COLO668 (cell line): ENCODE results near the gene TBC1D12.
"Not testable (repeated sequence)": the region's sequence is repeated elsewhere in the genome, so short reads cannot be mapped to it uniquely, and the experiment has no call there.

Source experiments
- DNase-seq: peaks from one replicate; lab custom pipeline; 2025; ENCODE audit not compliant: unreplicated experiment; lab: John Stamatoyannopoulos, UW

The TBC1D12 gene

GRCh38 chr10:94402204-94402842, at the start of gene TBC1D12:
TSS of gene TBC1D12 (plus strand) at chr10:94402541. CDS start at chr10:94402614, 73 bp downstream.
- DNase-seq = peak; percentile 87

DNA sequence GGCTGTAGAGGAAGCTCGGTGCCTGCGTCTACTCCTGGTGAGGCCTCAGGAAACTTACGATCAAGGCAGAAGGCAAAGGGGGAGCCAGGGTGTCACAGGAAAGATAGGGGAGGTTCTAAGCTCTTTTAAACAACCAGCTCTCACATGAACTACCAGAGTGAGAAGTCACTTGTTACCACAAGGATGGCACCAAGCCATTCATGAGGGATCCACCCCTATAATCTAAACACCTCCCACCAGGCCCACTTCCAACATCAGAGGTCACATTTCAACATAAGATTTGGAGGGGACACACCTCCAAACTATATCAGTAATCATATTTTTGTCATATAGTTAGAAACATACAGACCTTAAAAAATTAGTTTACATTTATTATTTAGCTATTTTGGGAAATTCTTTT, 49.0 kb upstream of the TBC1D12 start:
- no peak for DNase-seq

DNA sequence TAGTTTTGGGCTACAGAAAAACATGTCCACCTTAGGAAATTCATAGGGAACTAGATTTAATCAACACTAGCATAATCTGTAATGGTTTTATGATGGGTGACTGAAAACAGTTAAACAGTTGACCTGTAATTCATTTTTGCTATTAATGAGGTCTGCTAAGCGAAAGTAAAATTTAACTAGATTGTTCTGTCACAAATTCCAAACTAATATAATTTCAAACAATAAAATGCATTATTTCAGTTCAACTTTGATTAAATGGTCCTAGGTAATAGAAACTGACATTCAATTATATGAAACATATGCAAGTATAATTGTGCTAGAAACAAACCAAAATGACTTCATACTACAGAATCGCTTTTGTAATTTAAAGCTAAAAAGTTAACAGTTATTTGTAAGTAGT, 46.5 kb upstream of the TBC1D12 start:
- no peak for DNase-seq

- no peak for DNase-seq
Measured at GRCh38 chr10:94357193-94357592, 45.1 kb upstream of the TBC1D12 start.

GRCh38 chr10:94358480-94358879, 43.9 kb upstream of the TBC1D12 start:
- peak; percentile 0 for DNase-seq

DNA sequence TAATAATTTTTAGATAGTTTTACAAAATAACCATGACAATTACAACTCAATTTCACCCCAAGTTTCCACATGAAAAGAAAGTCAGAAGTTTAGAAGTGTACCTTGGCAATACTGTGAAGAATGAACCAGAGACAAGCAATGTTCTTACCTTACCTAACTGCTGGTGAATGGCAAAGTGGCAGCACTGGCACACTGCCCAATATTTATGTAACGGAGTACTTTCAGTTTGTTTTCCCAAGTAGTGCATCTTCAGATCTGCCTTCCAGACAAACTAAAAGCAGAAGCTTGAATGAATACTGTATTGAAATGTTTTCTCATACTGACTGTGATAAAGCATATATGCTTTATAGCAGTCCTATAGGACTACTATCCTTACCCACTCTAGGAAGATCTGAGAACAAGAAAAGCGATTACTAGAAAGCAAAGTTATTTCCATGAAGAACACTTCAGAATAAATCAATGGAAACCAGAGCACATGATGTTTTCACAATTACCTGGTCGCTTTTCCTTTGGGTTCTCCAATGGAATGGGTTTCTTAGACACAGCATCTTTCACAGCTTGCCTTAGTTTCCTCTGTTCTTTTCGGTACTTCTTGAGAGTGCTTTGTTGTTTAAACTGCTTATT, 41.1 kb upstream of the TBC1D12 start:
- peak; percentile 8 for DNase-seq

DNA sequence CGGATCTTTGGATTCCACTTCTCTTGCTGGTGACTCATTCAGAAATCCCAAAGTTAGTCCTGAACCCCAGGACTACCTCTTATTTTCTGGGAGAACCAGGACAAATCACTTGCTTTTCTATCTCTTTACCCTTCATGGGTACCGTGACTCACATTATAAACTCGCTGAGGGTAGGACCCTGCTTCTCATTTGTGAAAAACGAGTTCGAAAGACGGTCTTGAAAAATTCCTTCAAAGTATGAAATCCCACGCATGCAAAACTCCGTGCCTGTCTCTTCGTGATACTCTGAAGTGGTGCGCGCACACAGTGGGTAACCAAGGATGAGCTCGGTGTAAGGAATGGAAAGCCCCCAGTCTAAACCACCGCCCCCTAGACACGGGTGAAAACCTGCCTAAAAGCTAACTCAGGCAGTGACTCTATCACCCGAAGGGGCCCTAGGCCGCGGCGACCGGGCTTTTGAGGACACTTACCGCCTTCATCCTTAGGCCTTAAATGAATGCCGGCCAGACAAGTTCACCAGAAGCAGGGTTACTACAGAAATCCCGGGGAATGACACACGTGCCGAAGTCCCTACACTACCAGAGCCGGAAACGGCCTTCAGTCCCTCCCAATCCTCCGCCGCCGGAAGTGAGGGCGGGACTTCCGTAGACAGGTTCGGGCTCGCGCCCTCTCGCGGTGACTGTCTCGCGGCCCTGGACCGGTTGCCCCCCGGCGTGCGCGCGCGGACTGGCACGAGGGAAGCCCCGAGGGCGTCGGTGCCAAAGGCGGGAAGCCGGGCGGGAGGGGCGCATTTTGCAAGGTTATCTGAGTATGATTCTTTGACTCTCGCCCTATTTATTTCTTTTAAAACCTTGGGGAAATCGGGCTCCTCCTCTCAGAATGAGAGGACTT, 39.7 kb upstream of the TBC1D12 start, which contains the start of gene NOC3L:
Gene NOC3L (minus strand): TSS at position 580 of the 891 bp plus-strand sequence. CDS start 101 bp downstream, at position 479.
- DNase-seq = peak; percentile 93

DNA sequence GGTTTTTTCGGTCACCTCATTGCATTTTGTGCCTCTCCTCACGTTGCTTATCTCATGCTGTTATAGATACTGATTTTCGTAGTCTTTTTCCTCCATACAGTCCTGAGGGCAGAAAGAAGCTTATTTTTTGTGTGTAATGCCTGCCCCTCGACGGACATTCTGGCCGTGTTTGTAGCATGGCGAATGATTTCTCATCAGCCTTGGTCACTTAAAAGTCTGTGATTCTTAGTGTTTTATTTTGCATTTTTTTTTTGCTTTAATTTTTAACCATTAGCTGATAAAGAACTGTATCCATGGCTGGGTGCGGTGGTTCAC, 39.1 kb upstream of the TBC1D12 start:
- DNase-seq = no peak

- no peak for DNase-seq
Measured at GRCh38 chr10:94364482-94364881, 37.9 kb upstream of the TBC1D12 start.

DNA sequence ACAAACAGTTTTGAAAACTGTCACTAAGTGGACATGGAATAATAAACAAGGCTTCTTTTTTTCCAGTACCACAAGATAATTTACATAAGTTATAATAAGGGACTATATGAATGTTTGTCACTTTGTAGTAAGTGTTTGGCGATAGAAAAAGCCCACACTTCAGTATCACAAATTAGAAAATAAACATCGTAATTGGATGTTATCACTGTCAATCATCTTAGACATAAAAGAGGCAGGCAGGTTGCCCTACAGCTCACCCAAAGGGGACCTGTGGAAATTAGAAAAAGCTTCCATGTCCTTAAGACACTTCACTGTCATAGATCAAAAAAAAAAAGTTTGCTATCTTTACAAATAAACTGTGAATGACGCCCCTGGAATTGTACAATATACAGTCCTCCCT, 36.0 kb upstream of the TBC1D12 start:
- no peak for DNase-seq

GRCh38 chr10:94370501-94370900, 31.8 kb upstream of the TBC1D12 start:
- DNase-seq = no peak

DNA sequence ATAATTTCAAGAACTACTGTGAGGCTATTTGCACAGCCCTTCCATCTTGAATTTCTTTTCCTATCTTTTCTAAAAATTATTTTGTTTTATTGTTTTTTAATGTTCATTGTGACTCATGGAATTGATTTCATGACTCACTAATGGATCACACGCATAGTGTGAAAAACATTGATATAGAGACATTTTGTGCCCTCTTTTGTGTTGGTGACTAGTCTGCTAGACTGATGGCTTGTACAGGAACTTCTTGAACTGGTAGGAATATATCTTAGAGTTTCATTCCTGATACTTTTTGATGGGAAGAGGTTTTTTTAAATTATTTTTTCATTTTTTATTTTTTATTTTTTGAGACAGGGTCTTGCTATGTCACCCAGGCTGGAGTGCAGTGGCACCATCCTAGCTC, 27.0 kb upstream of the TBC1D12 start:
- DNase-seq = no peak

- DNase-seq = no peak
Measured at GRCh38 chr10:94376865-94377264, 25.5 kb upstream of the TBC1D12 start.

- DNase-seq = no peak
Measured at GRCh38 chr10:94383530-94383929, 18.8 kb upstream of the TBC1D12 start.

DNA sequence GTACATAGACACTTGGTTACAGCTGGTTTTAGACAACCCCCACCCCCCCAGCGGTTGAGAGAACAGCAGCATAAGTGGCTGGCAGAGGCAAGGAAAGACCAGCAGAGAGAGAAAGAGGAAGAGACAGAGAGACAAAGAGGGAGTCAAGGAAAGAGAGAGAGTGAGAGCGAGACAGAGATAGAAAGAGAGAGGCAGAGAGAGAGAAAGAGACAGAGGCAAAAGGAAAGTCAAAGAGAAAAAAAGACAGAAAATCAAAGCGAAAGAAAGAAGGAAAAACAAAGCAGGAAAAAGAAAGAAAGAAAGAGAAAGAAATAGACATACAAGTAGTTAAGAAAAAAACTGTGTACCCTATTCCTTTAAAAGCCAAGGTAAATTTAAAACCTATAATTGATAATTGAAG, 16.6 kb upstream of the TBC1D12 start:
- DNase-seq = not testable (repeated sequence)

GRCh38 chr10:94392117-94392516, 10.2 kb upstream of the TBC1D12 start:
- not testable (repeated sequence) for DNase-seq

- no peak for DNase-seq
Measured at GRCh38 chr10:94397549-94398370, 4.6 kb upstream of the TBC1D12 start.

DNA sequence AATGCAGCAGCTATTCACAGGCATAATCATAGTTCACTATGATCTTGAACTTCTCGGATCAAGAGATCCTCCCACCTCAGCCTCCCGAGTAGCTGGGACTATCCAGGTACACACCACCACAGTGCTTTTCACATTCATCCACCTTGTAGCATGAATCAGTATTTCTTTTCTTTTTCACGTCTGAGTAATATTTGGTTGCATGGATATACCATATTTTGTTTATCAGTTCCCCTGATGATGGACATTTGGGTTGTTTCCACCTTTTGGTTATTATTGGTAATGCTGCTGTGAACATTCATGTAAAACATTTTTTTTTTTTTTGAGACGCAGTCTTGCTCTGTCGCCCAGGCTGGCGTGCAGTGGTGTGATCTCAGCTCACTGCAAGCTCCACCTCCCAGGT, 3.6 kb upstream of the TBC1D12 start:
- DNase-seq = no peak

DNA sequence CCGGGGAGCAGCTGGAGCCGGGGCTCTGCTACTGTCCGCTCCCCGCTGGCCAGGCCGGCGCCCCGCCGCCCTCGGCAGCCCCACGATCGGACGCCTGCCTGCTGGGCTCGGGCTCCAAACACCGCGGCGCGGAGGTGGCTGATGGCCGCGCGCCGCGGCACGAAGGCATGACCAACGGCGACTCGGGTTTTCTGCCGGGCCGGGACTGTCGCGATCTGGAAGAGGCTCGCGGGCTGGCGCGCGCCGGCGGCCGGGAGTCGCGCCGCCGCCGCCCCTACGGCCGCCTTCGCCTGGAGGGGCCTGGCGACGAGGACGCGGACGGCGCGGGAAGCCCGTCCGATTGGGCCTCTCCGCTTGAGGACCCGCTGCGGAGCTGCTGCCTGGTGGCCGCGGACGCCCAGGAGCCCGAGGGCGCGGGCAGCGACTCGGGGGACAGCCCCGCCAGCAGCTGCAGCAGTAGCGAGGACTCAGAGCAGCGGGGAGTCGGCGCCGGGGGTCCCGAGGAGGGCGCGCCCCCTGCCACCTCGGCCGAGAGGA, 570 bp downstream of the TBC1D12 start:
- peak; percentile 61 for DNase-seq

GRCh38 chr10:94403380-94404213, 1.3 kb downstream of the TBC1D12 start:
- DNase-seq = peak; percentile 58
